ENCODE measurements around the gene MCRIP2. TPM values are rescaled to one million over a fixed set of nuclear protein-coding genes. Genes with fewer than 3 reads are reported as not detected.
"Not testable (repeated sequence)": the region's sequence is repeated elsewhere in the genome, so short reads cannot be mapped to it uniquely, and the experiment has no call there.

The MCRIP2 gene
- total RNA-seq, 2 donors from 2014 or later, result 12.2 to 42.2 TPM

DNA sequence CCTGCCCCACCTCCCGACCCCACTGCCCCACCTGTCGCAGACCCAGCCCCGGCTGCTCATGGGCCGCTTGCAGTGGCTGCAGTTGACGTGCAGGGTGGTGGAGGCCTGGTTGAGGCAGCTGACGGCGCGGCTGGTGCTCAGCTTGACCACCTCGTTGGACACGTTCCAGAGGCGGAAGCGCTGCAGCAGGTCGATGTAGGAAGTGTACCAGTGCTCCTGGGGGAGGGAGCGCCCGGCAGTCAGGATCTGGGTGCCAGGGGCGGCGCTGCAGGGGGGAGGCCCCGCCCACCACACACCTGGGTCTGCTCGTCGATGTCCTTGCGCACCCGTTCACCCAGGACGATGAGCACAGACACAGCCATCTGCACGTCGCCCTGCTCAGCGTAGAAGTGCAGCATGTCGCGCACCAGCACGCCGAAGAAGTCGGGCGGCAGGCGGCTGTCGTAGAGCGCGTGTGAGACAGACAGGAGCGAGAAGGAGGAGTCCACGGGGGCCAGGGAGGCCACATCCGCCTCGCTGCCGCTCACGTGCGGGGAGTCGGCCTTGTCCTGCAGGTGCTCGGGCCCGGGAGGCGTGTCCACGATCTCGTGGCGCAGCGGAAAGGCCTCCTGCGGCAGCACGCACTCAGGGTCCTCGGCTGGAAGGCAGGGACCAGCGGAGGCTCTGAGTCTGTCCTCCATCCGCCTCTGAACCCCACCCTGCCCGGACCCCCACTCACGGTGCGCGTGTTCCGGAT is 43.5 kb downstream of the MCRIP2 start:
- Histone ChIP-seq H3K4me3 (peak overlapping the region; percentile 87), H3K9me3 (no peaks in the 10 kb centered on the region), H3K4me1 (ENCODE audit: control insufficient read depth in 1 of 2, low read depth in 2 of 2) (peaks cover 39 to 57% of the 10 kb centered on the region in 2 donors), H3K27ac (no peak overlapping the region), H3K27me3 (replicated peaks; ENCODE audit: insufficient read depth) (no peaks in the 10 kb centered on the region), H3K36me3 (peaks cover 25% of the 10 kb centered on the region)
- DNase-seq (ENCODE audit: low spot score), result no peak
- TF ChIP-seq, protein P1, sequence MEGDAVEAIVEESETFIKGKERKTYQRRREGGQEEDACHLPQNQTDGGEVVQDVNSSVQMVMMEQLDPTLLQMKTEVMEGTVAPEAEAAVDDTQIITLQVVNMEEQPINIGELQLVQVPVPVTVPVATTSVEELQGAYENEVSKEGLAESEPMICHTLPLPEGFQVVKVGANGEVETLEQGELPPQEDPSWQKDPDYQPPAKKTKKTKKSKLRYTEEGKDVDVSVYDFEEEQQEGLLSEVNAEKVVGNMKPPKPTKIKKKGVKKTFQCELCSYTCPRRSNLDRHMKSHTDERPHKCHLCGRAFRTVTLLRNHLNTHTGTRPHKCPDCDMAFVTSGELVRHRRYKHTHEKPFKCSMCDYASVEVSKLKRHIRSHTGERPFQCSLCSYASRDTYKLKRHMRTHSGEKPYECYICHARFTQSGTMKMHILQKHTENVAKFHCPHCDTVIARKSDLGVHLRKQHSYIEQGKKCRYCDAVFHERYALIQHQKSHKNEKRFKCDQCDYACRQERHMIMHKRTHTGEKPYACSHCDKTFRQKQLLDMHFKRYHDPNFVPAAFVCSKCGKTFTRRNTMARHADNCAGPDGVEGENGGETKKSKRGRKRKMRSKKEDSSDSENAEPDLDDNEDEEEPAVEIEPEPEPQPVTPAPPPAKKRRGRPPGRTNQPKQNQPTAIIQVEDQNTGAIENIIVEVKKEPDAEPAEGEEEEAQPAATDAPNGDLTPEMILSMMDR (IDR thresholded peaks at IDR 0.05), result no peak
- no peak for ATAC-seq (ENCODE audit: insufficient number of reproducible peaks, low FRiP score, low read depth)

DNA sequence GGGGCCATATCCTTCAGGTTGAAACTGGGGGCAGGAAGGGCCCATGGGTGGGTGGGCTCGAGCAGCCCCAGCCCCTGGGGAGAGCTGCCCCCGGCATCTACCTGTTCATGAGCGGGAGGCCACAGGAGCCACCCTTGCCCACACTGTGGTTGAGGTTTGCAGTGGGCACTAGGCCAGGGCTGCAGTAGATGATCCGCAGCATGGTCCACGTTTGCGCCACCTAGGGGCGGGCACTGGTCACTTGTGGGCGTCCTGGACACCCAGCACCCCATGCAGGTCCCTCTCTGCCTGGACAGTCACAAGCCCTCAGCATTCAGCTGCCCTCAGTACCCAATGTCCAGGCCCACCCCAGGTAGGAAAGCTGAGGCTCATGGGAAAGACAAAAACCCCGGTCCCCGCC is 44.3 kb downstream of the MCRIP2 start:
- DNase-seq (ENCODE audit: low spot score) (no peak), ATAC-seq (ENCODE audit: insufficient number of reproducible peaks, low FRiP score, low read depth) (no peak)
- Histone ChIP-seq H3K27ac (no peak overlapping the region), H3K4me1 (ENCODE audit: control insufficient read depth in 1 of 2, low read depth in 2 of 2) (peaks cover 41 to 57% of the 10 kb centered on the region in 2 donors), H3K27me3 (replicated peaks; ENCODE audit: insufficient read depth) (no peaks in the 10 kb centered on the region), H3K4me3 (no peak overlapping the region), H3K36me3 (peaks cover 25% of the 10 kb centered on the region), H3K9me3 (no peaks in the 10 kb centered on the region)
- TF ChIP-seq, protein P1 (IDR thresholded peaks at IDR 0.05), result no peak

DNA sequence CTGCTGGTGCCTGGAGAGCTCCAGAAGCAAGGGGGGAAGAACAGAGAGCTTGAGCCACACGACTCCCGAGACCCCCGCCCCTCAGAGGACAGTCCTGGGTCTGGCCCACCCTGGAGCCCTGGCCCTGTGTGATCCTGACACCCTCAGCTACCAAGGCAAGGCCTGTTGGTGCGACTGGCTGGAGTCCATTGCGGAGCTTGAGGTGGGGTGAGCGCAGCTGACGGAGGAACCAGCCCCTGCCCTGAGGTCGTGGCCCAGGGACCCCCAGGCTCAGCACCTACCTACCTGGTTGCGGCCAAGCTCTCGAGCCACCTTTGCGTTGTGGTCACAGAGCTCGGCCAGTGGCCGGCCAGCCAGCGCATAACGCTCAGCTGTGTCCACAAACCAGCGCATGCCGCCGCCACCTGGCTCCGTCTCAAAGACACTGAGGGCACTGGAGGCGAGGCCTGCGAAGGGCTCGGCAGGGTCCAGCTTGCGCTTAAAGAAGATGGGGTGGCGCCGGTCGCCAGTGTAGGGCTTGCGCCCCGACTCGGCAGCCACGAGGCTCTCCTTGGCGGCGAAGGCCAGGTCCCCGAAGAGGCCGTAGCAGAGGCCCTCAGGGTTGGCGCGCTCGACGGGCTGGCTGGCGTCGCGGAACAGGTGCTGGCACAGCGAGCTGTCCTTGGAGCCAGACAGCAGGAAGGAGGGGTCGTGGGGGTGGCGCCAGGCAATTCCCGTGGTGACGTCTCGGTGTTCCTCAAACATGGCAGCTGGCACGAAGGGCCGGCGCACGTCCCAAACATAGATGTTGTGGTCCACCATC is 45.0 kb downstream of the MCRIP2 start:
- Histone ChIP-seq H3K27me3 (replicated peaks; ENCODE audit: insufficient read depth) (no peaks in the 10 kb centered on the region), H3K27ac (no peak overlapping the region), H3K9me3 (no peaks in the 10 kb centered on the region), H3K36me3 (peaks cover 22% of the 10 kb centered on the region), H3K4me1 (ENCODE audit: control insufficient read depth in 1 of 2, low read depth in 2 of 2) (peaks cover 34 to 50% of the 10 kb centered on the region in 2 donors), H3K4me3 (no peak overlapping the region)
- TF ChIP-seq, protein P1 (IDR thresholded peaks at IDR 0.05), result no peak
- ATAC-seq (ENCODE audit: insufficient number of reproducible peaks, low FRiP score, low read depth) (no peak), DNase-seq (ENCODE audit: low spot score) (no peak)

DNA sequence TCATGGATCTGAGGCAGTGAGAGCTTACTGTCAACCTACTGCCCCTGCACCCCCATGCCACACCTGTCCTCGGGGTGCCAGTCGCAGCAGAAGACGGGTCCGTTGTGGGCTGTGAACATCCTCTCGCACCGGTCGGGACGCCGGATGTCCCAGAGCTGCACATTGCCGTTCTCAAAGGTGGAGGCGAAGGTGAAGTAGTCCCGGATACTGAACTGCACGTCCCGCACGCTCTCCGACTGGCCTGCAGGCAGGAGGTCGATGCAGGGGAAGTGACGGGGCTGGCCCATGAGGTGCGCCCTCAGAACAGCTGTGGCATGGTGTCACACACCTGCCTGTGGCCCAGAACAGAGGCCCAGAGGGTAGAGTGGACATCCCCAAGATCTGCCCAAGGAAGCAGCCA is 45.9 kb downstream of the MCRIP2 start:
- Histone ChIP-seq H3K4me3 (no peak overlapping the region), H3K9me3 (no peaks in the 10 kb centered on the region), H3K36me3 (peaks cover 14% of the 10 kb centered on the region), H3K27ac (no peak overlapping the region), H3K4me1 (ENCODE audit: control insufficient read depth in 1 of 2, low read depth in 2 of 2) (peaks cover 29 to 42% of the 10 kb centered on the region in 2 donors), H3K27me3 (replicated peaks; ENCODE audit: insufficient read depth) (no peaks in the 10 kb centered on the region)
- TF ChIP-seq, protein P1 (IDR thresholded peaks at IDR 0.05), result no peak
- ATAC-seq (ENCODE audit: insufficient number of reproducible peaks, low FRiP score, low read depth), result no peak
- no peak for DNase-seq (ENCODE audit: low spot score)

DNA sequence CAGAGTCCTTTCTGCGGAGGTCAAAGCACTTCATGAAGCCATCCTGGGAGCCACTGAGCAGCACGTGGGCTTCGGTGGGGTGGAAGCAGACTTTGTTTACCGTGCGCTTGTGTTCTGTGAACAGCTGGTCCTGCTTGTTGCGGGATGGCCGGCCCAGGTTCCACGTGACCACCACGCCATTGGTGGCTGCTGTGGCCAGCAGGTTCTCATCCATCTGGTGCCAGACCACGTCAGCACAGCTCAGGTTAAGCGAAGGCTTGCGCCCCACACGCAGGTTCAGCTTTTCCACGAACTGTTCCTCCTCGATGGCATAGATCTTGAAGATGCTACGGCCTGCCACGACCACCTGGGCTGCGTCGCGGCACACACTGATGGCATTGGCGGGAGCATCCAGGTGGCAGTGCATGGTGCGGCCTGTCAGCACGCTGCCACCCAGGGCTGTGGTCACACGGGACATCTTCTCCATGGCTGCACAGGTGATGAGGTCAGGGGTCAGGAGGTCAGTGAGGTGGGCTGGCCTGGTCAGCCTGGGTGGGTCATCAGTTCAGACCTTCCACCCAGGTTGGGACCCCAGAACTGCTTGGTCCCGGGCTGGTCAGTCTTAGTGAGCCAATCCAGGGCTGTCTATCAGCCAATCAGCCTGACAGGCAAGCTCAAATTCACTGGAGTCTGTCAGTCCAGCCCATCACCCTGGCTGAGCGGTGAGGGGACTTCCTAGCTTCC is 47.7 kb downstream of the MCRIP2 start:
- Histone ChIP-seq H3K36me3 (peaks cover 6% of the 10 kb centered on the region), H3K27ac (peak overlapping the region; percentile 76 to 85), H3K4me3 (peak overlapping the region; percentile 100), H3K27me3 (replicated peaks; ENCODE audit: insufficient read depth) (peaks cover 2% of the 10 kb centered on the region), H3K9me3 (no peaks in the 10 kb centered on the region), H3K4me1 (ENCODE audit: control insufficient read depth in 1 of 2, low read depth in 2 of 2) (peaks cover 24 to 35% of the 10 kb centered on the region in 2 donors)
- no peak for DNase-seq (ENCODE audit: low spot score)
- ATAC-seq (ENCODE audit: insufficient number of reproducible peaks, low FRiP score, low read depth), result no peak
- TF ChIP-seq, protein P1 (IDR thresholded peaks at IDR 0.05), result no peak

DNA sequence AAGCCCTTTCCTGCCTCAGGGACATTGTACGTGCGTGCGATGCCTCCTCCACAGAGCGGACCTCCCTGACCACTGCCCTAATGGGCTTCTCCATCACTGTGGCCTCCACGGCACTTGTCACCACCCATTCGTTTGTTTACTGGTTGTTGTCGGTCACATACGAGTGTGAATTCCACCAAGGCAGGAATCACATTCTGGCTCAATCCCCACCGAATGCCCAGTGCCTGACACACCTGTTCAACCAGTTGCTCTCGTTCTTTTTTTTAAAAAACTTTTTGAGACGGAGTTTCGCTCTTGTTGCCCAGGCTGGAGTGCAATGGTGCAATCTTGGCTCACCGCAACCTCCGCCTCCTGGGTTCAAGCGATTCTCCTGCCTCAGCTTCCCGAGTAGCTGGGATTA is 49.6 kb downstream of the MCRIP2 start:
- not testable (repeated sequence) for ATAC-seq (ENCODE audit: insufficient number of reproducible peaks, low FRiP score, low read depth); H3K27me3 ChIP-seq (replicated peaks; ENCODE audit: insufficient read depth); DNase-seq (ENCODE audit: low spot score); H3K27ac ChIP-seq; H3K4me3 ChIP-seq; H3K9me3 ChIP-seq; H3K36me3 ChIP-seq
- H3K4me1 ChIP-seq (ENCODE audit: control insufficient read depth in 1 of 2, low read depth in 2 of 2), result peaks cover 18 to 28% of the 10 kb centered on the region in 2 donors

All from thoracic aorta (tissue), 2 donors.